IMR-90 (cell line): ENCODE results near the gene NEU1. TPM values are rescaled to one million over a fixed set of nuclear protein-coding genes. Genes with fewer than 3 reads are reported as not detected.

Source experiments
- ATAC-seq: fragments of 200-7000 bp; cut with Tn5 transposase; 2 replicates; pipeline ENCODE4 v1.9.1; 2020; ENCODE audit warnings: low read depth, mild to moderate bottlenecking, moderate library complexity
- BruUV-seq: library from RNA; stranded (reverse); fragments of 400-500 nt; replicated peaks from 2 replicates; lab custom pipeline; 2021; lab: Mats Ljungman, UMichigan
- CTCF ChIA-PET: fragments of 300-600 bp; formaldehyde crosslinking; extraction: SDS; loops from one replicate; lab custom pipeline; 2021; ENCODE audit warnings: antibody characterized with exemption; lab: Yijun Ruan, JAX
- POLR2A ChIA-PET: fragments of 300-600 bp; sonication (Branson Sonifier 250); formaldehyde crosslinking; loops from one replicate; lab custom pipeline; 2022; ENCODE audit warnings: antibody characterized with exemption; ENCODE audit not compliant: unreplicated experiment; lab: Charles Lee
- DNase-seq: peaks from one replicate; pipeline ENCODE4 v3.0.0; 2013
- H2AFZ ChIP-seq: replicated peaks from 2 replicates; pipeline ENCODE3; 2013; ENCODE audit warnings: low read length, mild to moderate bottlenecking; ENCODE audit not compliant: poor library complexity
- H2AK5ac ChIP-seq: 2 replicates; pipeline ENCODE4 v1.6.1; 2013; ENCODE audit warnings: low read depth, low read length, inconsistent platforms
- H2AK9ac ChIP-seq: replicated peaks from 2 replicates; pipeline ENCODE3; 2013; ENCODE audit warnings: mild to moderate bottlenecking, low read depth, low read length, moderate library complexity; ENCODE audit not compliant: poor library complexity
- H2BK120ac ChIP-seq: 2 replicates; pipeline ENCODE4 v1.6.1; 2013; ENCODE audit warnings: low read depth, low read length, inconsistent platforms
- H2BK15ac ChIP-seq: 3 replicates; pipeline ENCODE4 v1.6.1; 2013; ENCODE audit warnings: low read depth, low read length, inconsistent platforms
- H2BK20ac ChIP-seq: 2 replicates; pipeline ENCODE4 v1.6.1; 2013; ENCODE audit warnings: low read depth, mild to moderate bottlenecking, inconsistent platforms, low read length, moderate library complexity
- H2BK5ac ChIP-seq: 2 replicates; pipeline ENCODE4 v1.6.1; 2013; ENCODE audit warnings: mild to moderate bottlenecking, low read depth, low read length, inconsistent platforms; ENCODE audit not compliant: poor library complexity, severe bottlenecking
- H3K14ac ChIP-seq: replicated peaks from 2 replicates; pipeline ENCODE4 v1.6.1; 2013; ENCODE audit warnings: low read depth, low read length, inconsistent platforms
- H3K18ac ChIP-seq: 2 replicates; pipeline ENCODE4 v1.6.1; 2013; ENCODE audit warnings: low read depth, low read length, control low read depth
- H3K23ac ChIP-seq: 2 replicates; pipeline ENCODE4 v1.6.1; 2013; ENCODE audit warnings: low read depth, low read length, inconsistent platforms
- H3K27ac ChIP-seq: 2 replicates; pipeline ENCODE4 v1.5.1; 2013; ENCODE audit warnings: mild to moderate bottlenecking, control low read depth, low read length; ENCODE audit not compliant: insufficient read depth
- H3K27me3 ChIP-seq: 2 replicates; pipeline ENCODE4 v1.6.1; 2013; ENCODE audit warnings: low read length; ENCODE audit not compliant: control insufficient read depth, insufficient read depth
- H3K36me3 ChIP-seq: 2 replicates; pipeline ENCODE4 v1.6.1; 2013; ENCODE audit warnings: low read length, mixed read lengths; ENCODE audit not compliant: control insufficient read depth, insufficient read depth
- H3K4ac ChIP-seq: 2 replicates; pipeline ENCODE4 v1.6.1; 2013; ENCODE audit warnings: low read depth, low read length, inconsistent platforms
- H3K4me1 ChIP-seq: 2 replicates; pipeline ENCODE4 v1.6.1; 2013; ENCODE audit warnings: low read length, mixed read lengths; ENCODE audit not compliant: control insufficient read depth, insufficient read depth
- H3K4me2 ChIP-seq: 2 replicates; pipeline ENCODE4 v1.6.1; 2013; ENCODE audit warnings: low read depth, mild to moderate bottlenecking, control low read depth, low read length, moderate library complexity
- H3K4me3 ChIP-seq: 2 replicates; pipeline ENCODE4 v1.5.1; 2013; ENCODE audit warnings: low read depth, mild to moderate bottlenecking, control low read depth, low read length, moderate library complexity; ENCODE audit not compliant: insufficient read depth
- H3K56ac ChIP-seq: 2 replicates; pipeline ENCODE4 v1.6.1; 2013; ENCODE audit warnings: low read length, inconsistent platforms; ENCODE audit not compliant: insufficient read depth; ENCODE audit errors: extremely low read depth
- H3K79me1 ChIP-seq, 2 experiments: 2 replicates each; pipeline ENCODE4 v1.6.1; 2013; ENCODE audit warnings: low read length in 2 of 2, inconsistent platforms in 1 of 2, low read depth in 1 of 2
- H3K9ac ChIP-seq: 2 replicates; pipeline ENCODE4 v1.6.1; 2013; ENCODE audit warnings: low read depth, low read length, control low read depth
- H3K9me1 ChIP-seq: 2 replicates; pipeline ENCODE4 v1.6.1; 2013; ENCODE audit warnings: low read length, inconsistent platforms; ENCODE audit not compliant: insufficient read depth
- H3K9me3 ChIP-seq: 2 replicates; pipeline ENCODE4 v1.6.1; 2013; ENCODE audit warnings: low read length; ENCODE audit not compliant: control insufficient read depth, insufficient read depth
- H4K20me1 ChIP-seq: 2 replicates; pipeline ENCODE4 v1.6.1; 2013; ENCODE audit warnings: low read length, inconsistent platforms; ENCODE audit not compliant: insufficient read depth
- H4K5ac ChIP-seq: 2 replicates; pipeline ENCODE4 v1.6.1; 2013; ENCODE audit warnings: mild to moderate bottlenecking, low read depth, low read length, control low read depth
- H4K8ac ChIP-seq, 2 experiments: 2 replicates each; pipeline ENCODE4 v1.6.1; 2013; ENCODE audit warnings: low read depth in 2 of 2, low read length in 2 of 2, control low read depth in 1 of 2, inconsistent platforms in 1 of 2
- H4K91ac ChIP-seq: 2 replicates; pipeline ENCODE4 v1.6.1; 2013; ENCODE audit warnings: low read depth, low read length, inconsistent platforms; ENCODE audit not compliant: insufficient read depth
- BHLHE40 ChIP-seq: fragments of 150-350 bp; IDR thresholded peaks from 2 replicates; pipeline ENCODE4 v1.6.1; 2016; ENCODE audit warnings: mild to moderate bottlenecking, low read depth, low read length
- CHD1 ChIP-seq: IDR thresholded peaks from 2 replicates; pipeline ENCODE4 v1.6.1; 2012; ENCODE audit warnings: low read depth, low read length, improper control_type of control experiment
- FOS ChIP-seq: fragments of 150-350 bp; IDR thresholded peaks from 2 replicates; pipeline ENCODE4 v1.6.1; 2016; ENCODE audit warnings: low read depth, low read length
- NFE2L2 ChIP-seq: fragments of 150-350 bp; IDR thresholded peaks from 2 replicates; pipeline ENCODE4 v1.6.1; 2016; ENCODE audit warnings: low read depth, mild to moderate bottlenecking, low read length
- POLR2A ChIP-seq: IDR thresholded peaks from 2 replicates; pipeline ENCODE4 v1.6.1; 2012; ENCODE audit warnings: mild to moderate bottlenecking, low read depth, low read length
- RAD21 ChIP-seq: IDR thresholded peaks from 2 replicates; pipeline ENCODE4 v1.6.1; 2012; ENCODE audit warnings: low read length, improper control_type of control experiment
- RFX5 ChIP-seq: IDR thresholded peaks from 2 replicates; pipeline ENCODE4 v1.8.0; 2012; ENCODE audit warnings: low read depth, mild to moderate bottlenecking, low read length, moderate library complexity
- SMC3 ChIP-seq: fragments of 150-350 bp; IDR thresholded peaks from 2 replicates; pipeline ENCODE4 v1.6.1; 2016; ENCODE audit warnings: low read depth, mild to moderate bottlenecking, antibody characterized with exemption, low read length, moderate library complexity
- WGBS, 2 experiments: methylation state at CpG; one replicate each; pipeline versions ENCODE4 v1.1.5 to v1.1.7; 2013; ENCODE audit warnings: missing lambda C conversion rate in 2 of 2; ENCODE audit not compliant: insufficient read length in 1 of 2; ENCODE audit errors: extremely low coverage in 2 of 2; 5-methylcytosine and 5-hydroxymethylcytosine counted together
- dilution Hi-C: fragments of 300-500 bp; cut with HindIII; formaldehyde crosslinking; loops from one replicate; pipeline ENCODE4 v1.14.3; 2018; ENCODE audit warnings: low sequenced_read_pairs; ENCODE audit not compliant: unreplicated experiment
- in situ Hi-C: fragments of 300-500 bp; cut with MboI; formaldehyde crosslinking; loops from 3 replicates; pipeline ENCODE4 v1.14.3; 2019; ENCODE audit warnings: low sequenced_read_pairs, inconsistent platforms, mixed read lengths
- intact Hi-C: fragments of 100-400 bp; cut with micrococcal nuclease; formaldehyde crosslinking; loops from 2 replicates; pipeline ENCODE4 v1.10.0; 2022
- polyA plus RNA-seq, 3 experiments: library from polyadenylated mRNA; depleted of rRNA; stranded (reverse); fragments of >200 nt; gene quantifications; 2 replicates each; pipeline ENCODE4 v1.2.3, GENCODE V29; 2012; ENCODE audit warnings: low replicate concordance in 1 of 3
- total RNA-seq: library from RNA; depleted of rRNA; stranded (reverse); fragments of >200 nt; gene quantifications from 2 replicates; pipeline ENCODE4 v1.2.3, GENCODE V29; 2012
- TF ChIP-seq, protein P1 (sequence below): fragments of 150-350 bp; IDR thresholded peaks from 2 replicates; pipeline ENCODE4 v1.6.1; 2016; ENCODE audit warnings: low read depth, mild to moderate bottlenecking, low read length, moderate library complexity, borderline replicate concordance
- TF ChIP-seq, protein P2 (sequence below): conservative IDR thresholded peaks from 2 replicates; pipeline ENCODE4 v1.5.1; 2012; ENCODE audit warnings: mild to moderate bottlenecking, low read depth, low read length, improper control_type of control experiment

The NEU1 gene
- total and polyA plus RNA-seq, 2 of the 4 experiments (the other 2 are of a cell fraction): 28.5 to 36.2 TPM

GRCh38 chr6:31908791-31909190 is 46.2 kb upstream of the NEU1 start:
- no peak overlapping the region for H3K27ac ChIP-seq
- H4K8ac ChIP-seq: no peak overlapping the region
- CTCF ChIA-PET: no interaction called here
- no peak overlapping the region for H4K5ac ChIP-seq
- ATAC-seq: peak; percentile 56
- H3K4me1 ChIP-seq: peaks cover 7% of the 10 kb centered on the region
- no peak overlapping the region for H3K9ac ChIP-seq
- no peak overlapping the region for H3K56ac ChIP-seq
- dilution Hi-C loops: no loop called here
- in situ Hi-C loops: no loop called here
- no peak overlapping the region for H2BK20ac ChIP-seq
- H3K4me3 ChIP-seq: no peak overlapping the region
- no peak overlapping the region; the same call in 1 of the 2 replicates for H3K4ac ChIP-seq
- peak overlapping the region; percentile 48 for H2BK5ac ChIP-seq
- H3K9me3 ChIP-seq: no peaks in the 10 kb centered on the region
- peak overlapping the region; percentile 86 for H3K4me2 ChIP-seq
- no peak overlapping the region for H2AK9ac ChIP-seq
- POLR2A ChIA-PET: no interaction called here
- H3K36me3 ChIP-seq: no peaks in the 10 kb centered on the region
- intact Hi-C loops: no loop called here
- peaks cover 12% of the 10 kb centered on the region; the same call in 1 of the 2 replicates for H3K9me1 ChIP-seq
- 0% methylated on average over 1 of the region's 4 CpGs; no CpG with 5 or more reads in 1 of the 2 experiments for WGBS, 2 experiments
- no peak overlapping the region for H2BK120ac ChIP-seq
- no TSS peak for BruUV-seq
- H3K27me3 ChIP-seq: no peaks in the 10 kb centered on the region
- H2AFZ ChIP-seq: no peak overlapping the region
- no peak overlapping the region for H4K91ac ChIP-seq
- DNase-seq: peak; percentile 90
- TF ChIP-seq SMC3 (no peak), CHD1 (no peak), RAD21 (no peak), BHLHE40 (no peak), RFX5 (no peak), POLR2A (no peak), NFE2L2 (no peak), FOS (no peak; the same call in 1 of the 2 replicates)
- TF ChIP-seq, protein P1, sequence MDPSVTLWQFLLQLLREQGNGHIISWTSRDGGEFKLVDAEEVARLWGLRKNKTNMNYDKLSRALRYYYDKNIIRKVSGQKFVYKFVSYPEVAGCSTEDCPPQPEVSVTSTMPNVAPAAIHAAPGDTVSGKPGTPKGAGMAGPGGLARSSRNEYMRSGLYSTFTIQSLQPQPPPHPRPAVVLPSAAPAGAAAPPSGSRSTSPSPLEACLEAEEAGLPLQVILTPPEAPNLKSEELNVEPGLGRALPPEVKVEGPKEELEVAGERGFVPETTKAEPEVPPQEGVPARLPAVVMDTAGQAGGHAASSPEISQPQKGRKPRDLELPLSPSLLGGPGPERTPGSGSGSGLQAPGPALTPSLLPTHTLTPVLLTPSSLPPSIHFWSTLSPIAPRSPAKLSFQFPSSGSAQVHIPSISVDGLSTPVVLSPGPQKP: no peak
- TF ChIP-seq, protein P2, sequence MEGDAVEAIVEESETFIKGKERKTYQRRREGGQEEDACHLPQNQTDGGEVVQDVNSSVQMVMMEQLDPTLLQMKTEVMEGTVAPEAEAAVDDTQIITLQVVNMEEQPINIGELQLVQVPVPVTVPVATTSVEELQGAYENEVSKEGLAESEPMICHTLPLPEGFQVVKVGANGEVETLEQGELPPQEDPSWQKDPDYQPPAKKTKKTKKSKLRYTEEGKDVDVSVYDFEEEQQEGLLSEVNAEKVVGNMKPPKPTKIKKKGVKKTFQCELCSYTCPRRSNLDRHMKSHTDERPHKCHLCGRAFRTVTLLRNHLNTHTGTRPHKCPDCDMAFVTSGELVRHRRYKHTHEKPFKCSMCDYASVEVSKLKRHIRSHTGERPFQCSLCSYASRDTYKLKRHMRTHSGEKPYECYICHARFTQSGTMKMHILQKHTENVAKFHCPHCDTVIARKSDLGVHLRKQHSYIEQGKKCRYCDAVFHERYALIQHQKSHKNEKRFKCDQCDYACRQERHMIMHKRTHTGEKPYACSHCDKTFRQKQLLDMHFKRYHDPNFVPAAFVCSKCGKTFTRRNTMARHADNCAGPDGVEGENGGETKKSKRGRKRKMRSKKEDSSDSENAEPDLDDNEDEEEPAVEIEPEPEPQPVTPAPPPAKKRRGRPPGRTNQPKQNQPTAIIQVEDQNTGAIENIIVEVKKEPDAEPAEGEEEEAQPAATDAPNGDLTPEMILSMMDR: no peak
- no peak overlapping the region for H2BK15ac ChIP-seq
- no peak overlapping the region for H2AK5ac ChIP-seq
- H3K18ac ChIP-seq: no peak overlapping the region
- H4K20me1 ChIP-seq: no peaks in the 10 kb centered on the region
- H3K23ac ChIP-seq: peak overlapping the region; percentile 1; the same call in 1 of the 2 replicates
- H3K14ac ChIP-seq: no peak overlapping the region
- no peaks in the 10 kb centered on the region for H3K79me1 ChIP-seq
